ENCODE data around the gene TENM4.

TENM4 gene

GRCh38 chr11:78657441-78657840 lies 783.4 kb downstream of the TENM4 start:
- Histone ChIP-seq H3K27me3 (ENCODE audit: control insufficient read depth in 3 of 3, insufficient read depth in 3 of 3, low read depth in 1 of 3, low read length in 3 of 3) (no peaks in the 10 kb centered on the region), H2BK15ac (ENCODE audit: low read length) (no peak overlapping the region), H3K27ac (replicated peaks; ENCODE audit: low read length) (no peak overlapping the region), H3K14ac (ENCODE audit: low read length) (no peak overlapping the region), H2AFZ (ENCODE audit: low read length) (no peak overlapping the region), H3K4ac (ENCODE audit: low read length) (no peak overlapping the region), H4K8ac (ENCODE audit: low read depth, low read length) (no peak overlapping the region), H3K4me1 (ENCODE audit: control insufficient read depth in 2 of 2, insufficient read depth in 1 of 2, low read depth in 1 of 2, low read length in 2 of 2) (peaks cover 0 to 4% of the 10 kb centered on the region in 2 donors), H3K9ac (ENCODE audit: low read depth, low read length, poor library complexity) (no peak overlapping the region), H2AK5ac (ENCODE audit: low read depth, low read length) (no peak overlapping the region), H2BK120ac (ENCODE audit: low read depth, low read length) (no peak overlapping the region), H4K91ac (ENCODE audit: low read depth, low read length, poor library complexity) (no peak overlapping the region), H3K18ac (ENCODE audit: low read length) (no peak overlapping the region), H3K79me1 (ENCODE audit: low read depth, low read length) (peaks cover 2% of the 10 kb centered on the region), H3K4me2 (ENCODE audit: insufficient read depth, low read length, poor library complexity, severe bottlenecking) (no peak overlapping the region), H3K36me3 (replicated peaks in 1 of 2; ENCODE audit: control insufficient read depth in 2 of 2, insufficient read depth in 2 of 2, low read length in 2 of 2) (peaks cover 3 to 19% of the 10 kb centered on the region in 2 donors), H2BK12ac (ENCODE audit: low read length) (no peak overlapping the region), H3K9me3 (replicated peaks in 1 of 2; ENCODE audit: control insufficient read depth in 2 of 2, insufficient read depth in 1 of 2, low read depth in 1 of 2, low read length in 2 of 2) (no peaks in the 10 kb centered on the region), H3K4me3 (ENCODE audit: low read length in 2 of 2) (no peak overlapping the region), H3K23ac (ENCODE audit: low read depth, low read length, poor library complexity) (no peak overlapping the region), H2BK5ac (ENCODE audit: low read length) (no peak overlapping the region)
- WGBS, 2 donors (ENCODE audit: extremely low coverage in 2 of 2, insufficient read length in 2 of 2, insufficient replicate concordance in 1 of 2): no CpG with 5 or more reads among the region's 4 CpGs
- DNase-seq (ENCODE audit: low spot score): no peak

GRCh38 chr11:78656984-78657383 lies 783.8 kb downstream of the TENM4 start:
- Histone ChIP-seq H2AFZ (ENCODE audit: low read length) (no peak overlapping the region), H3K4me1 (ENCODE audit: control insufficient read depth in 2 of 2, insufficient read depth in 1 of 2, low read depth in 1 of 2, low read length in 2 of 2) (peaks cover 0 to 4% of the 10 kb centered on the region in 2 donors), H3K9ac (ENCODE audit: low read depth, low read length, poor library complexity) (no peak overlapping the region), H3K4me3 (ENCODE audit: low read length in 2 of 2) (no peak overlapping the region), H2AK5ac (ENCODE audit: low read depth, low read length) (no peak overlapping the region), H3K23ac (ENCODE audit: low read depth, low read length, poor library complexity) (no peak overlapping the region), H2BK120ac (ENCODE audit: low read depth, low read length) (no peak overlapping the region), H3K4ac (ENCODE audit: low read length) (no peak overlapping the region), H2BK5ac (ENCODE audit: low read length) (no peak overlapping the region), H3K18ac (ENCODE audit: low read length) (no peak overlapping the region), H2BK15ac (ENCODE audit: low read length) (no peak overlapping the region), H3K27ac (replicated peaks; ENCODE audit: low read length) (no peak overlapping the region), H4K8ac (ENCODE audit: low read depth, low read length) (no peak overlapping the region), H2BK12ac (ENCODE audit: low read length) (no peak overlapping the region), H3K9me3 (replicated peaks in 1 of 2; ENCODE audit: control insufficient read depth in 2 of 2, insufficient read depth in 1 of 2, low read depth in 1 of 2, low read length in 2 of 2) (no peaks in the 10 kb centered on the region), H3K36me3 (replicated peaks in 1 of 2; ENCODE audit: control insufficient read depth in 2 of 2, insufficient read depth in 2 of 2, low read length in 2 of 2) (peaks cover 3 to 19% of the 10 kb centered on the region in 2 donors), H4K91ac (ENCODE audit: low read depth, low read length, poor library complexity) (no peak overlapping the region), H3K14ac (ENCODE audit: low read length) (no peak overlapping the region), H3K27me3 (ENCODE audit: control insufficient read depth in 3 of 3, insufficient read depth in 3 of 3, low read depth in 1 of 3, low read length in 3 of 3) (no peaks in the 10 kb centered on the region), H3K4me2 (ENCODE audit: insufficient read depth, low read length, poor library complexity, severe bottlenecking) (no peak overlapping the region), H3K79me1 (ENCODE audit: low read depth, low read length) (peaks cover 2% of the 10 kb centered on the region)
- DNase-seq (ENCODE audit: low spot score): no peak
- no CpG with 5 or more reads among the region's 6 CpGs for WGBS, 2 donors (ENCODE audit: extremely low coverage in 2 of 2, insufficient read length in 2 of 2, insufficient replicate concordance in 1 of 2)

DNA sequence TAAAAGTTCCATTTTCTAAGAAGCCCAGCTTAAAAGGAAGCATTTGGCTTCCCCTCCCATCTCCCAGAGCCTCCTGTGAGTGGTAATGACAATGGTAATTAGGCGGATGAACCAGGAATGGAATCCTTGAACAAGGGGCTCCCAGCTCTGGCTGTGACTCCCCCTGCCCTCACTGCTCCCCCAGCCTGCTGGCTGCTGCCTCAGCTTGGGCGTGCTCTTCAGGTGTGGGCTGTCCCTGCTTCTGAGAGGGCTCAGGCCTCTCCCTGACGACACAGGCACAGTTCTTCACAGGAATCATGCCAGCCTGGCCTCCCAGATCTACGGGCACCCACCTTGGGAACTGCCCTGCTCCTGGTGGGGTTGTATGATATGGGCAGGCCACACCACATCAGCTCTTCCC lies 784.5 kb downstream of the TENM4 start:
- no peak overlapping the region for H3K14ac ChIP-seq (ENCODE audit: low read length)
- DNase-seq (ENCODE audit: low spot score): no peak
- no peak overlapping the region for H3K4ac ChIP-seq (ENCODE audit: low read length)
- no peak overlapping the region for H3K23ac ChIP-seq (ENCODE audit: low read depth, low read length, poor library complexity)
- peaks cover 3 to 19% of the 10 kb centered on the region in 2 donors for H3K36me3 ChIP-seq (replicated peaks in 1 of 2; ENCODE audit: control insufficient read depth in 2 of 2, insufficient read depth in 2 of 2, low read length in 2 of 2)
- no CpG with 5 or more reads among the region's 4 CpGs for WGBS, 2 donors (ENCODE audit: extremely low coverage in 2 of 2, insufficient read length in 2 of 2, insufficient replicate concordance in 1 of 2)
- no peaks in the 10 kb centered on the region for H3K9me3 ChIP-seq (replicated peaks in 1 of 2; ENCODE audit: control insufficient read depth in 2 of 2, insufficient read depth in 1 of 2, low read depth in 1 of 2, low read length in 2 of 2)
- H3K18ac ChIP-seq (ENCODE audit: low read length): no peak overlapping the region
- H2BK5ac ChIP-seq (ENCODE audit: low read length): no peak overlapping the region
- H3K27me3 ChIP-seq (ENCODE audit: control insufficient read depth in 3 of 3, insufficient read depth in 3 of 3, low read depth in 1 of 3, low read length in 3 of 3): no peaks in the 10 kb centered on the region
- H3K4me1 ChIP-seq (ENCODE audit: control insufficient read depth in 2 of 2, insufficient read depth in 1 of 2, low read depth in 1 of 2, low read length in 2 of 2): peaks cover 0 to 5% of the 10 kb centered on the region in 2 donors
- H3K4me3 ChIP-seq (ENCODE audit: low read length in 2 of 2): no peak overlapping the region
- peak overlapping the region; percentile 40 for H4K91ac ChIP-seq (ENCODE audit: low read depth, low read length, poor library complexity)
- no peak overlapping the region for H2BK120ac ChIP-seq (ENCODE audit: low read depth, low read length)
- no peak overlapping the region for H2BK12ac ChIP-seq (ENCODE audit: low read length)
- no peak overlapping the region for H3K27ac ChIP-seq (replicated peaks; ENCODE audit: low read length)
- no peak overlapping the region for H4K8ac ChIP-seq (ENCODE audit: low read depth, low read length)
- H2BK15ac ChIP-seq (ENCODE audit: low read length): no peak overlapping the region
- no peak overlapping the region for H3K4me2 ChIP-seq (ENCODE audit: insufficient read depth, low read length, poor library complexity, severe bottlenecking)
- no peak overlapping the region for H3K9ac ChIP-seq (ENCODE audit: low read depth, low read length, poor library complexity)
- H2AFZ ChIP-seq (ENCODE audit: low read length): no peak overlapping the region
- H3K79me1 ChIP-seq (ENCODE audit: low read depth, low read length): peaks cover 2% of the 10 kb centered on the region
- H2AK5ac ChIP-seq (ENCODE audit: low read depth, low read length): no peak overlapping the region

GRCh38 chr11:78655561-78655960 lies 785.3 kb downstream of the TENM4 start:
- Histone ChIP-seq H3K27me3 (ENCODE audit: control insufficient read depth in 3 of 3, insufficient read depth in 3 of 3, low read depth in 1 of 3, low read length in 3 of 3) (no peaks in the 10 kb centered on the region), H2BK5ac (ENCODE audit: low read length) (no peak overlapping the region), H4K8ac (ENCODE audit: low read depth, low read length) (no peak overlapping the region), H3K4me2 (ENCODE audit: insufficient read depth, low read length, poor library complexity, severe bottlenecking) (no peak overlapping the region), H3K23ac (ENCODE audit: low read depth, low read length, poor library complexity) (no peak overlapping the region), H4K91ac (ENCODE audit: low read depth, low read length, poor library complexity) (no peak overlapping the region), H3K14ac (ENCODE audit: low read length) (no peak overlapping the region), H3K18ac (ENCODE audit: low read length) (no peak overlapping the region), H2AK5ac (ENCODE audit: low read depth, low read length) (no peak overlapping the region), H2BK15ac (ENCODE audit: low read length) (no peak overlapping the region), H3K4me3 (ENCODE audit: low read length in 2 of 2) (no peak overlapping the region), H3K27ac (replicated peaks; ENCODE audit: low read length) (no peak overlapping the region), H2AFZ (ENCODE audit: low read length) (no peak overlapping the region), H3K4me1 (ENCODE audit: control insufficient read depth in 2 of 2, insufficient read depth in 1 of 2, low read depth in 1 of 2, low read length in 2 of 2) (peaks cover 3 to 6% of the 10 kb centered on the region in 2 donors), H3K36me3 (replicated peaks in 1 of 2; ENCODE audit: control insufficient read depth in 2 of 2, insufficient read depth in 2 of 2, low read length in 2 of 2) (peaks cover 3 to 12% of the 10 kb centered on the region in 2 donors), H3K9me3 (replicated peaks in 1 of 2; ENCODE audit: control insufficient read depth in 2 of 2, insufficient read depth in 1 of 2, low read depth in 1 of 2, low read length in 2 of 2) (no peaks in the 10 kb centered on the region), H2BK120ac (ENCODE audit: low read depth, low read length) (no peak overlapping the region), H2BK12ac (ENCODE audit: low read length) (no peak overlapping the region), H3K4ac (ENCODE audit: low read length) (no peak overlapping the region), H3K79me1 (ENCODE audit: low read depth, low read length) (peaks cover 2% of the 10 kb centered on the region), H3K9ac (ENCODE audit: low read depth, low read length, poor library complexity) (no peak overlapping the region)
- DNase-seq (ENCODE audit: low spot score): no peak
- WGBS, 2 donors (ENCODE audit: extremely low coverage in 2 of 2, insufficient read length in 2 of 2, insufficient replicate concordance in 1 of 2): no CpG with 5 or more reads among the region's 5 CpGs
